ENCODE measurements around the gene SLC25A29.
"Not testable (repeated sequence)": the region's sequence is repeated elsewhere in the genome, so short reads cannot be mapped to it uniquely, and the experiment has no call there.

The SLC25A29 gene

DNA sequence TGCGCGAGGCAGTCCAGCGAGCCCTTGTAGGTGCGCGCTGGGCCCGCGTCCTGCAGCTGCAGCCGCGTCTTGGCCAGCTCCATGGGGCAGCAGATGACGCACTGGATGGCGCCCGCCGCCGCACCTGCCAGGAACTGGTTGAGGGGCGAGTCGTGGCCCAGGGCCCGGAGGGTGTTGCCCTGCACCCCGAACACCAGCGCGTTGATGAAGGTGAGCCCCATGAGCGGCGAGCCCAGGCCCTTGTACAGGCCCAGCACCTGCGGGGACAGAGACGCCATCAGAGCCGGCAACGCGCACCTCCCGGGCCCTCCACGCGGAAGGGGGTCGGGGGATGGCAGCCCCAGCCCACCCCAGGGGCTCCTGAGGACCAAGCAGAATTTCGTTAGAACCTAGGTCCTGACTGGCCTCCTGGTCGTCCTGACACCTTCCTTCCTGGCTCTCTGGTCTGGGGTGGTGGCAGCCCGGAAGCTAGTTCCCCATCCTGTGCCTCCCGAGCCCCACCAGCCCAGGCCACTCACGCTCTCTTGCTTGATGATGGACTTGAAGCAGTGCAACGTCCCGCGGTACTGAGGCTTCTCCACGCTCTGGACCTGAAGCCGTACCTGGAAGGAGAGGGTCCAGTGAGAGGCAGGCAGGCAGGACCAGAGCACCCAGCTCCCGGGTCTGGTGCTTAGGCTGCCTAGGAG lies 13.3 kb downstream of the SLC25A29 start:
- no peak for FAIRE-seq

DNA sequence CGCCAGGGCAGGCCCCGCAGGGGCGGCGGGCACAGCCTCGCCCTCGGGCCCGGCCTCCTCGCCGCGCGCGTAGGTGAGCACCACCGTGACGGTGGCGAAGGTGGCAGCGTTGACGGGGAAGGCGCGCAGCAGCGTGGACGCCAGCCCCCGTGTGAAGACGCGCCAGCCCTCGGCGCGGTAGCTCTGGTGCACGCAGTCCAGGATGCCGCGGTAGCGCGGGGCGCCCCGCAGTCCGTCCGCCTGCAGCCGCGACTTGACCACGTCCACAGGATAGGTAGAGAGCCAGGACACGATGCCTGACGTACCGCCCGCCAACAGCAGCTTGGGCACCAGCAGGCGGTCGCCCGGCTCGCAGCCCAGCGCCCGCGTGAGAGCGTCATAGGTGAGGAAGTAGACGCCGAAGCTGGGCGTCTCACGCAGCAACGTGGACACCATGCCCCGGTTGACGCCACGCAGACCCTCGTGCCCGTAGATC lies 13.9 kb downstream of the SLC25A29 start:
- FAIRE-seq: no peak

GRCh38 chr14:100291305-100292075 lies 14.8 kb downstream of the SLC25A29 start:
- no peak for FAIRE-seq

GRCh38 chr14:100290607-100291304 lies 15.5 kb downstream of the SLC25A29 start:
- no peak for FAIRE-seq

- FAIRE-seq: no peak
These were observed 16.2 kb downstream of the SLC25A29 start for GRCh38 chr14:100289916-100290606.

DNA sequence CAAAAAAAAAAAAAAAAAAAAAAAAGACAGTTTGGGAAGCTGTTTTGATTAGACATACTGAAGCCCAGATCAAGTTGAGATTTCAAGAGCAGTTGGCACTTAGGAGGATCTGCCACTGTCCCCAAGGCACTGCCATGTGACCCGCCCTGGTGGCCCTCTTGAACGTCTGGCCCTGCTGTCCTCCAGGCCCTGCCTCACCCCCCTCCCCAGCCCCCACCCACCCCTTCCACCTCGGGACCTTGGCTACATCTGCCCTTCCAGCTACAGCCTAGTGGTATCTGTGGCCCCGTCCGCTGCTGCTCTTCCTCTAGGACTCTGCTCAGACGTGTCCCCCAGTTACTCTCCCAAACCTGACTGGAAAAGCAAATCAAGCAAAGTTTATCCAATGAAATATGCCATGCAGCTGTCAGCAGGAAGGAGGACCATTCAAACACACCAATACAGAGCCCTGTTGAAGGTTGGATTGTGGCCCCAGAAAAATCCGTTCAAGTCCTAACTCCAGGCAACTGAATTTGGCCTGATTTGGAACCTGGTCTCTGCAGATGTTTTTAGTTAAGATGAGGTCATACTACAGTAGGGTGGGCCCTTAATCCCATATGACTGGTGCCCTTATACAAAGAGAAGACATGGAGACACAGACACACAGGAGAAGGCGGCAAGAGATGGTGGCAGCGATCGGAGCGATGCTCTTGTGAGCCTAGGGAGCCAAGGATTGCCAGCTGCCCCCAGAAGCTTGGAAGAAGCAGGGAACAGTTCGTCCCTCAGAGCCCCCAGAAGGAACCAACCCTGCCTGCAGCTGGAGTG lies 17.7 kb downstream of the SLC25A29 start:
- no peak for FAIRE-seq

- not testable (repeated sequence) for FAIRE-seq
These were observed 18.3 kb downstream of the SLC25A29 start for GRCh38 chr14:100287998-100288295.

- FAIRE-seq: no peak
These were observed 18.8 kb downstream of the SLC25A29 start for GRCh38 chr14:100287202-100287997.

DNA sequence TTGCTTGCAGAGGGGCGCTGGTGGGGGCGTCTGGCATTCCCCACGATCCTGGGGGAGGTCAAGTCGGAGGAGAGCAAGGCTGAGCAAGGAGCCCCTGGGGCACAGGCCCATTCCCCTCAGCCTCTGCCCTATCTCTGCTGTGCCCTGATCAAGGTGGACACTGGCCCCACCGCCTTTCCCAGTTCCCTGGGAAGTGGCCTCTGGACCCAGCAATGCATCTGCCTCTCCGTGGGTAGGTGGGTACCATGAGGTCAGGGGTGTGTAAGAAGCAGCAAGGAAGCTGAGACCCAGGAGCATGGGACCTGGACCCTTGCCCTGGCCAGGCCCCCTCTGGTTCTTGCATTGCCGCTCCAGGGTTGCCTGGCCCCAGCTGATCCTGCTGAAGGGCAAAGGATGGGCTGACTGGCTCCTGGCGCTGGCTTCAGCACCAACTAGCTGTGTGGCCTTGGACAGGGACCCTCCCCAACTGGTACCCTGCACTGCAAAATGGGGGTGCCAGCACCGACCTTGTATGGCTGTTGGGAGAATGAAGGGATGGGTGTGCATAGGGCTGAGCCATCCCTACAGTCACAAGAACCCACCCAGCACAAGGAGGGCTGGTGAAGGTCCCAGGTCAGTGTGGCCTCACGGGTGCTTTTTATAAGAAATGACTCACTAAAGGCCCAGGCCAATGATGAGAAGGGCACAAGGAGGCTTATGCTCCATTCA lies 19.6 kb downstream of the SLC25A29 start:
- no peak for FAIRE-seq

GRCh38 chr14:100285913-100286400 lies 20.3 kb downstream of the SLC25A29 start:
- FAIRE-seq: no peak

DNA sequence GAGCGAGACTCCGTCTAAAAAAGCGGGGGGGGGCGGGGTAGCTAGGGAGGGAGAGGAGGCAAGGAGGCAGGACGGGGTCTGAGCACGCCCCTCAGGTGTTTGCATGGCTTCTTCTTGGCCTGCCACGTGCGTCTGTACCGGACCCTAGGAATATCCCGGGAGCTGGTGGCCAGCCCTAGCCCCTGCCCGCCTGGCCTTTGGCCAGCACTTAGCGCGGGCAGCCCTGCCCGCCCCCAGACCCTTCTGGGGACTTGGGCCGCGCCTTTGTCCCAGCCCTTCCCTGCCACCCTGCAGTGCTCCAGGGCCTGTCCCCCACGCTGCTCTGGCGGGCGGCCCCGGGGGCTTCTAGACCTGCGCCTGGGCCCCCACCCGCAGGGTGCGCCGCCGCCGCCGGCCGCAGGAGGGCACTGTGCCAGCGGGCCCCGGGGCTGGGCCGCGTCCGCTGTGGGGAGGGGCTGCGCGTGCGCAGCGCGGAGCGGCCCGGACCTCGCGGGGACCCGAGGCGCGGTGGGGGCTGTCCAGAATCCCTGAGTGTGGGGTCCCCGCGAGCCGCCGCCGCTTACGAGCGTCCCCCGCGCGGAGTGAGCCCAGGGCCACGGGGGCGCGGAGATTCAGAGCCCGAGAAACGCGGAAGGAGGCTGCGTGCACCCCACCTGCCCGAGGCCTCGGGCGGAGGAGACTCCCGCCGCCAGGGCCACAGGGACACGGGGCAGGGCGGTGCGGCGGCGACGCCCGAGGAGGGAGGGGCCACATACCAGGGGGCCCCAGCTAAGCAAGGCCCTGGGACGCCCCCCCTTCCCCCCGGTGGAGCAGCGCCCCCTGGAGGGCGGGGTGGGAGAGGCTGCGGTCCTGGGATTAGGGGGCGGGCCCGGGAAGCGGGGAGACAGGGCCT lies 21.0 kb downstream of the SLC25A29 start:
- FAIRE-seq: no peak

DNA sequence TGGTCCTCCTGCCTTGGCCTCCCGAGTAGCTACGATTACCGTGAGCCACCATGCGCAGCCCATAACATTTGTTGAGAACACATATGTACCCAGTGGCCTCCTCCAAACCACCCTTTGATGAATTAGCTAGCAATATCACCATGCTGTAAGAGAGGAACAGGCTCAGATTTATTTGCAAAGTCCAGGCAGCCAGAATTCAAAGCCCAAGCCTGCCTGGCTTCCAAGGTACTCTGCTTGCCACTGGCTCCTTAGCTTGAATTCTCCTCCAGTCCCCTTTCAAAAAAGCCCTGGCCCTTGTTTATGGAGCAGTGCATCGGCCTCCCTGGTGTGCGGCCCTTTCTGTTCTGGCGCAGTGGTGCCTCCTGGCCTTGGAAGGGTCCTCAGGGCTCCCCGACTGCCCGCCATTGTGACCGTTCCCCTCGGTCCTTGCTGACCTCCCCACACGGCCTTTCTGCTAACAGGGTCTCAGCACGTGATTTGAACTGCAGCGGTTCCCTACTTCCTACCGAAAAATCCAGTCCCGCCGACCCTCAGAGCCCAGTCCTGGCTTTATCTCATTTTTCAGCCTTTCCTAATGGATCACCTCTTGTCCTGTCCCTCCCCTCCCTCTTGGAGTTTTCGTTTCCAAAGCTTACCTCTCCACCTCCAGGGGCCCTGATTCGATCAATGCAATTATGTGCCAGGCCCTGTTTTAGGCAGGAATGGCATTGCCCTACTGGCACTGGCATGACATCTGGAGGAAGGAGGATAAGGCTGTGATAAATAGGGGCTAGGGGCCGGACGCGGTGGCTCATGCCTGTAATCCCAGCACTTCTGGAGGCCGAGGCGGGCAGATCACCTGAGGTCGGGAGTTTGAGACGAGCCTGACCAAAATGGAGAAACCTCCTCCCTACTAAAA lies 22.0 kb downstream of the SLC25A29 start:
- no peak for FAIRE-seq

DNA sequence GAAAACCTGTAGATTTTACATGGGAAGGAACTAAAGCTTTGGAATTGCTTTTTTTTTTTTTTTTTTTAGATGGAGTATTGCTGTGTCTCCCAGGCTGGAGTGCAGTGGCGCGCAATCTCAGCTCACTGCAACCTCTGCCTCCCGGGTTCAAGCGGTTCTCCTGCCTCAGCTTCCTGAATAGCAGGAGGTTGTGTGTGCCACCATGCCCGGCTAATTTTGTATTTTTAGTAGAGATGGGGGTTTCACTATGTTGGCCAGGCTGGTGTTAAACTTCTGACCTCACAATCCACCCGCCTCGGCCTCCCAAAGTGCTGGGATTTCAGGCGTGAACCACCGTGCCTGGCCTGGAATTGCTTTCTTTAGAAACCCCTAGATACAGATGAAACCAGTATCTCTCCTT lies 22.8 kb downstream of the SLC25A29 start:
- FAIRE-seq: not testable (repeated sequence)

GRCh38 chr14:100282766-100283419 lies 23.4 kb downstream of the SLC25A29 start:
- FAIRE-seq: no peak

DNA sequence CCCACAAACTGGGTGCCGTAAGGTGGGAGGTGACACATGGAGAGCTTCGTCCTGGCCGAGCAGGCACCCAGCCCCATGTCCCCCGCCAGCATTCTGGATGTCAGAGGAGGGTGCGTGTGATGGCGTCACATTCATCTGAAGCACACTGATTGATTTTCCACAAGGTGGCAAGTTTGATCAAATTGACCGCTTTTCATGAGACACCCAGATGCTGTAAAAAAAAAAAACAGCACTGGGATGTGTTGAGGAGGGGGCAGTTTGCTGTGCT lies 24.2 kb downstream of the SLC25A29 start:
- no peak for FAIRE-seq

GRCh38 chr14:100281286-100282082 lies 24.8 kb downstream of the SLC25A29 start:
- no peak for FAIRE-seq

- FAIRE-seq: no peak
These were observed 26.7 kb downstream of the SLC25A29 start for GRCh38 chr14:100279563-100279962.
